Thyroid gland (tissue), 4 donors: ENCODE results near the gene DEFB114.

Experiments used
- POLR2A ChIP-seq, 2 donors: fragments of 450-650 bp; IDR thresholded peaks; one replicate each; pipeline ENCODE4 v1.6.1; 2017; ENCODE audit warnings: antibody characterized with exemption in 2 of 2, mild to moderate bottlenecking in 2 of 2, moderate library complexity in 1 of 2
- TF ChIP-seq, protein P1 (sequence below), 6 experiments: fragments of 200-600 bp in 3 of 6; fragments of 450-650 bp in 3 of 6; sonication (generic) in 3 of 6; IDR thresholded peaks; one replicate each; pipeline ENCODE4 v1.5.1; 2016 to 2019; ENCODE audit warnings: antibody characterized with exemption in 6 of 6, mild to moderate bottlenecking in 2 of 6, inconsistent platforms in 1 of 6, moderate library complexity in 1 of 6

DNA sequence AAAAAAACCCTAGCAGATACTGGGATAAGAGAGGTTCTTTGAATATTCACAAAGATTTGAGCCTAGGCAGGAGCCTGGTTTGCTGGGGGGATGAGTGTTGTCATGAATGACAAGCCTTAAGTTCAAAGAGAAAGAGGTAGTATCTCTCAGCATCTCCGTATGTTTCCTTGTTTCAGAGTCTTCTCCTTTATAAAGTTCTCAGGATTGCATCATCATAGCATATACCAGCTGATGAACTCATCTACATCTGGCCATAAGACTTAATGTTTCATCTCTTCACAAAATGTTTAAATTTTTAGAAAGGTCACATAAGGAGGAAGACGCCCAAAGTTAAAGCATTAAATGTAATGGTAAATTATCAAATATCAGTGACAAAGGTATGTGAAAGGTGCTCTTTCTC lies 17.1 kb downstream of the DEFB114 start:
- TF ChIP-seq, protein P1, sequence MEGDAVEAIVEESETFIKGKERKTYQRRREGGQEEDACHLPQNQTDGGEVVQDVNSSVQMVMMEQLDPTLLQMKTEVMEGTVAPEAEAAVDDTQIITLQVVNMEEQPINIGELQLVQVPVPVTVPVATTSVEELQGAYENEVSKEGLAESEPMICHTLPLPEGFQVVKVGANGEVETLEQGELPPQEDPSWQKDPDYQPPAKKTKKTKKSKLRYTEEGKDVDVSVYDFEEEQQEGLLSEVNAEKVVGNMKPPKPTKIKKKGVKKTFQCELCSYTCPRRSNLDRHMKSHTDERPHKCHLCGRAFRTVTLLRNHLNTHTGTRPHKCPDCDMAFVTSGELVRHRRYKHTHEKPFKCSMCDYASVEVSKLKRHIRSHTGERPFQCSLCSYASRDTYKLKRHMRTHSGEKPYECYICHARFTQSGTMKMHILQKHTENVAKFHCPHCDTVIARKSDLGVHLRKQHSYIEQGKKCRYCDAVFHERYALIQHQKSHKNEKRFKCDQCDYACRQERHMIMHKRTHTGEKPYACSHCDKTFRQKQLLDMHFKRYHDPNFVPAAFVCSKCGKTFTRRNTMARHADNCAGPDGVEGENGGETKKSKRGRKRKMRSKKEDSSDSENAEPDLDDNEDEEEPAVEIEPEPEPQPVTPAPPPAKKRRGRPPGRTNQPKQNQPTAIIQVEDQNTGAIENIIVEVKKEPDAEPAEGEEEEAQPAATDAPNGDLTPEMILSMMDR (IDR thresholded peaks at IDR 0.05) = no peak
- no peak for TF ChIP-seq POLR2A (IDR thresholded peaks at IDR 0.05)
